Caco-2 (cell line): ENCODE data around the gene CLDN9. TPM values are rescaled to one million over a fixed set of nuclear protein-coding genes. Genes with fewer than 3 reads are reported as not detected.

Source experiments
- BruUV-seq: library from RNA; stranded (reverse); fragments of 400-500 nt; replicated peaks from 2 replicates; lab custom pipeline; 2021; lab: Mats Ljungman, UMichigan
- CTCF ChIA-PET: fragments of 300-600 bp; sonication (Branson Sonifier 250); formaldehyde crosslinking; loops from one replicate; lab custom pipeline; 2022; ENCODE audit warnings: antibody characterized with exemption; lab: Charles Lee
- POLR2A ChIA-PET: fragments of 300-600 bp; sonication (Branson Sonifier 250); formaldehyde crosslinking; loops from one replicate; lab custom pipeline; 2022; ENCODE audit warnings: antibody characterized with exemption; lab: Charles Lee
- DNase-seq, 2 experiments: peaks; one replicate each; pipeline versions ENCODE4 v3.0.0 to v3.0.0-alpha.2; 2020 to 2022
- H3K27me3 ChIP-seq: replicated peaks from 2 replicates; pipeline ENCODE4 v1.6.0; 2011; ENCODE audit warnings: low read length; ENCODE audit not compliant: control insufficient read depth, insufficient read depth
- H3K36me3 ChIP-seq: 2 replicates; pipeline ENCODE4 v1.5.1; 2011; ENCODE audit warnings: low read length; ENCODE audit not compliant: control insufficient read depth, insufficient read depth
- H3K4me1 ChIP-seq: fragments of 250-450 bp; sonication (Bioruptor Pico); 2 replicates; pipeline ENCODE4 v1.5.1; 2020; ENCODE audit warnings: mild to moderate bottlenecking
- H3K4me3 ChIP-seq: 2 replicates; pipeline ENCODE4 v1.5.1; 2011; ENCODE audit warnings: low read depth, mild to moderate bottlenecking, control low read depth, low read length
- H3K9me3 ChIP-seq: fragments of 250-450 bp; sonication (Bioruptor Pico); 2 replicates; pipeline ENCODE4 v1.5.1; 2020; ENCODE audit warnings: mild to moderate bottlenecking, moderate library complexity
- H3K27ac Mint-ChIP-seq: one replicate; pipeline ENCODE4 v1.8.0; 2022; ENCODE audit warnings: mixed read lengths; ENCODE audit not compliant: unreplicated experiment
- H3K27me3 Mint-ChIP-seq: one replicate; pipeline ENCODE4 v1.8.0; 2022; ENCODE audit warnings: mixed read lengths; ENCODE audit not compliant: insufficient read depth, unreplicated experiment
- H3K36me3 Mint-ChIP-seq: one replicate; pipeline ENCODE4 v1.8.0; 2022; ENCODE audit warnings: mild to moderate bottlenecking, mixed read lengths; ENCODE audit not compliant: insufficient read depth, unreplicated experiment
- H3K4me1 Mint-ChIP-seq: one replicate; pipeline ENCODE4 v1.8.0; 2022; ENCODE audit warnings: low read depth, mixed read lengths; ENCODE audit not compliant: unreplicated experiment
- H3K4me3 Mint-ChIP-seq: one replicate; pipeline ENCODE4 v1.8.0; 2022; ENCODE audit warnings: mild to moderate bottlenecking, moderate library complexity, mixed read lengths; ENCODE audit not compliant: unreplicated experiment
- H3K9me3 Mint-ChIP-seq: one replicate; pipeline ENCODE4 v1.8.0; 2022; ENCODE audit warnings: mixed read lengths; ENCODE audit not compliant: unreplicated experiment
- intact Hi-C: fragments of 100-400 bp; cut with micrococcal nuclease; formaldehyde crosslinking; loops from one replicate; pipeline ENCODE4 v1.10.0; 2022; ENCODE audit not compliant: unreplicated experiment
- total RNA-seq: library from RNA; stranded (reverse); gene quantifications from 2 replicates; pipeline ENCODE4 v1.2.3, GENCODE V29; 2022
- TF ChIP-seq, protein P1 (sequence below), 2 experiments: fragments of 200-600 bp in 1 of 2; IDR thresholded peaks; 1 replicate in 1 of 2; 2 replicates in 1 of 2; pipeline versions ENCODE4 v1.5.1 to v1.8.0; 2011 to 2022; ENCODE audit warnings: antibody characterized with exemption in 1 of 2, control low read depth in 1 of 2, inconsistent platforms in 1 of 2, low read depth in 1 of 2, low read length in 1 of 2, mild to moderate bottlenecking in 1 of 2, moderate library complexity in 1 of 2; ENCODE audit not compliant: insufficient read depth in 1 of 2, severe bottlenecking in 1 of 2, unreplicated experiment in 1 of 2

CLDN9 gene
- total RNA-seq, 1 experiment from 2014 or later, result 0.79 TPM

DNA sequence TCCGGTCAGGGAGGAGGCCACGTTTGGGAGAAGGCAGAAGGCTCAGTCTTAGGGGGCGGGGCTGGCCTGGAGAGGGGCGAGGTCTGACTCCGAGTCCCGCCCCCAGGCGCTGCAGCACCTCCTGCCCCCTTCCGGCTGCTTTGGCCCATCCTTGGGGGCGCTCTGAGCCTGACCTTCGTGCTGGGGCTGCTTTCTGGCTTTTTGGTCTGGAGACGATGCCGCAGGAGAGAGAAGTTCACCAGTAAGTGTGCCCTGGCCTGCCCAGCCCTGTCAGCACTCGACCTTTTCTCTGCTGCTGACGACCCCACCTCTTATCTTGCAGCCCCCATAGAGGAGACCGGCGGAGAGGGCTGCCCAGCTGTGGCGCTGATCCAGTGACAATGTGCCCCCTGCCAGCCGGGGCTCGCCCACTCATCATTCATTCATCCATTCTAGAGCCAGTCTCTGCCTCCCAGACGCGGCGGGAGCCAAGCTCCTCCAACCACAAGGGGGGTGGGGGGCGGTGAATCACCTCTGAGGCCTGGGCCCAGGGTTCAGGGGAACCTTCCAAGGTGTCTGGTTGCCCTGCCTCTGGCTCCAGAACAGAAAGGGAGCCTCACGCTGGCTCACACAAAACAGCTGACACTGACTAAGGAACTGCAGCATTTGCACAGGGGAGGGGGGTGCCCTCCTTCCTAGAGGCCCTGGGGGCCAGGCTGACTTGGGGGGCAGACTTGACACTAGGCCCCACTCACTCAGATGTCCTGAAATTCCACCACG lies 8.9 kb downstream of the CLDN9 start:
- Histone ChIP-seq H3K4me1 (peaks cover 38% of the 10 kb centered on the region), H3K9me3 (no peaks in the 10 kb centered on the region), H3K36me3 (peaks cover 6% of the 10 kb centered on the region), H3K27me3 (no peaks in the 10 kb centered on the region), H3K4me3 (peak overlapping the region; percentile 52)
- Mint-ChIP-seq H3K4me1 (peaks cover 17% of the 10 kb centered on the region), H3K27ac (peak overlapping the region; percentile 89), H3K27me3 (no peaks in the 10 kb centered on the region), H3K4me3 (peak overlapping the region; percentile 72), H3K36me3 (peaks cover 67% of the 10 kb centered on the region), H3K9me3 (no peaks in the 10 kb centered on the region)
- CTCF ChIA-PET, result interaction anchor here (0.6 to 6.9 kb wide), 5 partner anchors 10 to 137 kb away, joined by 4 to 113 read pairs (median 7); no protein-coding TSS in a partner anchor
- intact Hi-C loops, result loop anchor here (1.0 kb wide), 1 partner anchor 17 kb away; no protein-coding TSS in a partner anchor
- DNase-seq, result peak; percentile 91 to 92
- TF ChIP-seq, protein P1, sequence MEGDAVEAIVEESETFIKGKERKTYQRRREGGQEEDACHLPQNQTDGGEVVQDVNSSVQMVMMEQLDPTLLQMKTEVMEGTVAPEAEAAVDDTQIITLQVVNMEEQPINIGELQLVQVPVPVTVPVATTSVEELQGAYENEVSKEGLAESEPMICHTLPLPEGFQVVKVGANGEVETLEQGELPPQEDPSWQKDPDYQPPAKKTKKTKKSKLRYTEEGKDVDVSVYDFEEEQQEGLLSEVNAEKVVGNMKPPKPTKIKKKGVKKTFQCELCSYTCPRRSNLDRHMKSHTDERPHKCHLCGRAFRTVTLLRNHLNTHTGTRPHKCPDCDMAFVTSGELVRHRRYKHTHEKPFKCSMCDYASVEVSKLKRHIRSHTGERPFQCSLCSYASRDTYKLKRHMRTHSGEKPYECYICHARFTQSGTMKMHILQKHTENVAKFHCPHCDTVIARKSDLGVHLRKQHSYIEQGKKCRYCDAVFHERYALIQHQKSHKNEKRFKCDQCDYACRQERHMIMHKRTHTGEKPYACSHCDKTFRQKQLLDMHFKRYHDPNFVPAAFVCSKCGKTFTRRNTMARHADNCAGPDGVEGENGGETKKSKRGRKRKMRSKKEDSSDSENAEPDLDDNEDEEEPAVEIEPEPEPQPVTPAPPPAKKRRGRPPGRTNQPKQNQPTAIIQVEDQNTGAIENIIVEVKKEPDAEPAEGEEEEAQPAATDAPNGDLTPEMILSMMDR (IDR thresholded peaks at IDR 0.05; ENCODE audit: insufficient read depth in 1 of 2, low read depth in 1 of 2, low read length in 1 of 2, severe bottlenecking in 1 of 2, unreplicated experiment in 1 of 2), result peak; percentile 20 to 69
- BruUV-seq, result TSS peak; percentile 44
- POLR2A ChIA-PET, result interaction anchor here (3.5 to 5.8 kb wide), 2 partner anchors 12 to 16 kb away, joined by 34 to 83 read pairs; no protein-coding TSS in a partner anchor

DNA sequence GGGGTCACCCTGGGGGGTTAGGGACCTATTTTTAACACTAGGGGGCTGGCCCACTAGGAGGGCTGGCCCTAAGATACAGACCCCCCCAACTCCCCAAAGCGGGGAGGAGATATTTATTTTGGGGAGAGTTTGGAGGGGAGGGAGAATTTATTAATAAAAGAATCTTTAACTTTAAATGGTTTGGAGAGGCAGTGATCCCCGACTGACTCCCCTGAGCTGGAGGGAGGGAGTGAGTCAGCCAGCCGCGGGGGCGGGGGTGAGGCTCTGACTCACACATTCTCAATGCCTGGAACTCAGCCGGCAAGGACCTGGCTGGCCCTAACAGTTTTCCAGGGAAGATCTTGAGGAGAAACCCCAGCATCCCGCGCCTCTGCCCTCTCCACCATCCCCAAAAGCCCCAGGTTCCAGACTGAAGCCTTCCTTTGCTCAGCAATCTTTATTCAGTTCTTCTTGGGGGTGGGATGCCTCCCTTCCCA lies 9.5 kb downstream of the CLDN9 start:
- intact Hi-C loops, result no loop called here

More for the DNA sequence above, 9.5 kb downstream of the CLDN9 start:
- H3K4me1 Mint-ChIP-seq, result peaks cover 21% of the 10 kb centered on the region
- H3K27me3 Mint-ChIP-seq, result no peaks in the 10 kb centered on the region
- peak overlapping the region; percentile 69 for H3K4me3 ChIP-seq
- H3K36me3 Mint-ChIP-seq, result peaks cover 73% of the 10 kb centered on the region
- H3K36me3 ChIP-seq, result peaks cover 6% of the 10 kb centered on the region
- H3K4me1 ChIP-seq, result peaks cover 33% of the 10 kb centered on the region
- ChIA-PET POLR2A (interaction anchor here (0.6 to 5.8 kb wide), 4 partner anchors 17 to 154 kb away, joined by 4 to 83 read pairs (median 8); no protein-coding TSS in a partner anchor), CTCF (interaction anchor here (0.6 to 6.9 kb wide), 4 partner anchors 9 to 21 kb away, joined by 3 to 113 read pairs (median 19); no protein-coding TSS in a partner anchor)
- H3K27me3 ChIP-seq, result no peaks in the 10 kb centered on the region
- DNase-seq, result peak; percentile 88 to 90
- peak overlapping the region; percentile 72 for H3K4me3 Mint-ChIP-seq
- H3K9me3 ChIP-seq, result no peaks in the 10 kb centered on the region
- TF ChIP-seq, protein P1 (IDR thresholded peaks at IDR 0.05; ENCODE audit: insufficient read depth in 1 of 2, low read depth in 1 of 2, low read length in 1 of 2, severe bottlenecking in 1 of 2, unreplicated experiment in 1 of 2), result no peak
- peak overlapping the region; percentile 89 for H3K27ac Mint-ChIP-seq
- no TSS peak for BruUV-seq
- no peaks in the 10 kb centered on the region for H3K9me3 Mint-ChIP-seq
